Activated CD4-positive, alpha-beta T cell treated with anti-CD3 and anti-CD28 coated beads, Interleukin-2, amount 50 U/mL, for 4 hours (primary cell): ENCODE results near the gene NUMB.

Experiments
- DNase-seq, 2 experiments: peaks; one replicate each; pipeline ENCODE4 v3.0.0-alpha.2; 2020

Gene NUMB

DNA sequence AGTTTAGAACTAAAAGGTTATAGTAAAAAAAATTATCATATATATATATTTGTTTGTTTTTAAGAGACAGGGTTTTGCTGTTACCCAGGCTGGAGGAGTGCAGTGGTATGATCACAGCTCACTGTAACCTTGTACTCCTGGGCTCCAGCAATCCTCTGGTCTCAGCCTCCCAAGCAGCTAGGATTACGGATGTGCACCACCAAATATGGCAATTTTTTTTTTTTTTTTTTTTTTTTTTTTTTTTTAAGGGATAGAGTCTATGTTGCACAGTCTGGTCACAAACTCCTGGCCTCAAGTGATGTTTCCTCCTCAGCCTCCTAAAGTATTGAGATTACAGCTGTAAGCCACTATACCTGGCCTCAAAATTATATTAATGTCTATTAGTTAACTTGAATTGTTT is 172.4 kb downstream of the NUMB start:
- DNase-seq: no peak

DNA sequence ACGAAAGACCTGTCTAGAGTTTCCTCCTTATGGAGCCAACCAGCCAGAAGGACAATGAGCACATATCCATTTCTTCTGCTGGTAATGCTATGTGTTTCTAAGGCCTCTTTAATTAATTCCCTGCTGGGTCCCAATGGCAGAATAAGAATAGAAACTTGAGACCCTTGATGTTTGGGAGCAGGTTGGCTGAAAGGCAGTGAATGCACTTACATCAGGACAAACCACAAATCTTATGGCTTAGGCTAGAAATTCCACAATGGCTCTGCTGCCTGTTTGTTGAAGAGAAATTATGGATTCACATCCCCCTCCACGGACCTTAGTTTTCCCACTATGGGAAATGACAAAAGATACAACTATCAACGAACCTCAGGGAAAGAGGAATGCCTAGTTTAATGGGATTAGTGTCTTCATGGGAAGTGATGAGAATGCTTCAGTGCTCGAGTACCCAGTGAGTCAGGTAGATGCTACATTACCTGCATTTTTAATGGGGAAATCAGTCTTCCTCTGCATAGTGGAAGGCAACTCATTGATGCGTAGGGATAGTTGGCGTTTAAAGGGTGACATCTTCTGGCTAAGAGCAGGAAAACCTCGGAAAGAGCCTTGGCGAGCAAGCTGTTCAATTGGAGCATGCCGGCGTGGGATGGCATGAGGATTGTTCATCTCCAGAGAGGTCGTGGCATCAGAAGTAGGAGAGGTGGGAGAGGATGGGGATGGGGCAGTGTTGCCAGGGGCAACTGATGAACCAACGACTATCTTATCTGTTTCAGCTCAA is 174.6 kb downstream of the NUMB start:
- DNase-seq: no peak

DNA sequence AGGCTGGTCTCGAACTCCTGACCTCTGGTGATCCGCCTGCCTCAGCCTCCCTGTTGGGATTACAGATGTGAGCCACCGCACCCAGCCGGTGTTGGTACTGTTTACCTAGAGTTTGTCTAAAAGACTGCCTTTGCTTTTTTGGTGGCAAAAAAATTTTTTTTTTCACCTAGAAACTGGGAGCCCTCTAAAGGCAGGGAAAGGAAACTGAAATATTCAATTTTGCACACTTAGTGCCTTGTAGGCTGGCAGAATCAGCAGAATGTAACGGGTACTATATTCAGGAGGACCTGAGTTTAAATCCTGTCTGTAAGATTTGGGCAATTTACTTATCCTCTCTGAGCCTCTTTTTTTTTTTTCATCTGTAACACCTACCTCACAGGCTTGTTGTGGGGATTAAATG is 177.4 kb downstream of the NUMB start:
- no peak for DNase-seq

DNA sequence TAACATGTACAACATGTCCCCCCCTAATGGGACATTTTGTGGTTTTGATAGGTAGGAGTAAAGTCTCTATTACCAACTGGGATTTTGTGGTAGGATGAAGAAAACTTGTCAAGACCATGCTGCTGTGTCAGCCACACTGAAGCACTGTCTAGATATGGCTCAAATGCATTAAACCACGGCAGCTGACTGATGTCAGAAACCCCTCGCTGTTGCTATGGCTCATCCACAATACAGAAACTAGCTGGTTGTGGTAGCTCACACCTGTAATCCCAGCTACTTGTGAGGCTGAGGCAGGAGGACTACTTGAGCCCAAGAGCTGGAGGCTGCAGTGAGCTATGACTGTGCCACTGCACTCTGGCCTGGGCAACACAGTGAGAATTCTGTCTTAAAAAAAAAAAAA is 181.0 kb downstream of the NUMB start:
- DNase-seq: no peak

DNA sequence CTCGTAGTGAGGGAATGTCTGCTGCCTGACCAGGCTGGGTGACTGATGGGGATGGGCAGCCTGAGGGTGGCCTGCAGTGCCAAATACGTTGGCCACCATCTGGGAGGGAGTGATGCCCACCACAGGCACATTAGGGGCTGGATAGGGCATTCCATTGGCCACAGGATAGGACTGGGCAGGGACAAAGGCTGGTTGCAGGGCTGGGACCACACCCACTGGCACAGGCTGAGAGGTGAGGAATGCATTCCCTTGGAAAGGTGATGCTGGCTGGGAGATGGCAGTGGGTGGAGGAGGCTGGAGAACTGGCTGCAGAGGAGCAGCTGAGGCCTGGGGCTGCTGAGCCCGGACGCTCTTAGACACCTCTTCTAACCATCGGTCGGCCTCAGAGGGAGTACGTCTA is 181.5 kb downstream of the NUMB start:
- no peak for DNase-seq

DNA sequence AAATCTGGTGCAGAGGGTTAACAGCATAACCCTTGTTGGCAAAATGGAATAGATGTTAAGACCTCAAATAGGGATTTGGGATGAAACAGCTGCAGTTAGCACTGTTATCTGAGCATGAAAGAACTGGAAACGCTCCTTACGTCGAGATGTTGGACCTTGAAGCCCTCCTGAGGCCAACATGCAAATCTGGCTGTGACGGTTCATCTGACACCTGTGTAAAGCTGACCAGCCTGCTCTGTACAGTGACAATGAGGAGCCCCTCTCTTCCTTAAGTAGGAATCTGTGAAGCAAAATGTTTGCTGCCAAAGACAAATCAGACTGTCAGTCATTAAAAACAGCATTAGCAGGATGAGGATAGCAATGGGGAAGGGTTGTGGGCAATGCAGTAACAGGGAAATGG is 184.5 kb downstream of the NUMB start:
- DNase-seq: no peak

DNA sequence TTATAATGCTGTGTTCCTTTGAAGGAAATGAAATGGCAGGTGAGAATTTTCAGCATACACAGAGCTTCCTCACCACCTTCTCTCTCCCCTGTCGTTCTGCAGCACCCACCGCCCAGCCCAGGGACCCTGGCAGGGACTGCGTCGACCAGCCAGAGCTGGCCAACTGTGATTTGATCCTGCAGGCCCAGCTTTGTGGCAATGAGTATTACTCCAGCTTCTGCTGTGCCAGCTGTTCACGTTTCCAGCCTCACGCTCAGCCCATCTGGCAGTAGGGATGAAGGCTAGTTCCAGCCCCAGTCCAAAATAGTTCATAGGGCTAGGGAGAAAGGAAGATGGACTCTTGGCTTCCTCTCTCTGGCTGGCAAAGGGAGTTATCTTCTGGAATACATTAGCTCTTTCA is 186.0 kb downstream of the NUMB start:
- no peak for DNase-seq

DNA sequence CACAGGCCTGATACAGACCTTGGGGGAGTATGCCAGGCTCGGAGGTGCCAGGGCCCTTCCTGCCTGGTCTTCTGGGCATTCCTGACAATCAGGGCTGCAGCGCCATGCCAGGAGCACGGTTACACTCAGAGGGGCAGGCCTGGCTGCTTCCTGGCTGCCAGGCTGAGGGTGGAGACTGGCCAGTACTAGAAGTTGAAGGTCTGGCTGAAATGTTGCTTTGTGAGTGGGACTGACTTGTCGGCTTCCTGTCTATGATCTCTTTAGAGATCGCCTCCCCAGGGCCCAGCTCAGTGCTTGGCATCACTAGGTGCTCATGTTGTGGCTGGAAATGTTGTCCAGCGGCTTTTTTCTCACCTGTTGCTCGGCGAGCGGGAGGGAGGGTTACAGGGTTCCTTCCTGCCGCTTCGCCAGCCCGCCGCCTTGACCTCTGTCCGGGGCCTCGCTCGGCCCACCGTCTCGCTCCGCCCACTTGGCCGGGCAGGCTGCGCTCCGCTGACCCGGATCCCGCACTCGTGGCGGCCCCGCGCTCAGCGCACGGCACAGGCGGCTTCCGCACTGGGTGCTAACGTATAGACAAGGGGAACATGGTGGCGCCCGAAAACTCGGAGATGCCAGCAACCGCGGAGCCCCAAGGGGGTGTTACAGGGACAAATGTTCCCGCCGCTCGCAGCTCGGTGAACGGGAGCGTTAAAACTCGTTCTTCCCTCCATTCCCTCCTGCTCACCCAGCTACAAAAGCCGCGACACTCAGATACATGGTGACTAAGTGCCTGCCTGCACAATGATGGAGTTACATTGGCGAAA is 188.4 kb downstream of the NUMB start:
- no peak for DNase-seq

DNA sequence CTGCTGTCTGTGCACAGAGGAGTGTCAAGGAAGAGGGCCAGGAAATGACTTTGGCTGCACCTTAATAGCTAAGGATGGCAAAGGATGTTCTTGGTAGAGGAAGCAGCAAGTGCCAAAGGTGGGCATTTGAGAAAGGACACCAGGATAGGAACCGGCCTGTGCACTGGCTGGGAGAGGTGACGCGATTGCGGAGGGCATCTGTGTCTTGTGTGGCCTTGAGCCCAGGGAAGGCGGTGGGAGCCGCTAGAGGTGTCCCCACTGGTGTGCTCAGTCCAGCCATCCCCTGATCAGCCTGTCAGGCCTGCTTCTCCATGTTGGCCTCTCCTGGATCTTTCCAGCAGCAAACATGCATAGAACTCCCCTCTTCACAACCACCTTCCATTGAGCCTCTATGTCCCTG is 190.9 kb downstream of the NUMB start:
- DNase-seq: no peak

DNA sequence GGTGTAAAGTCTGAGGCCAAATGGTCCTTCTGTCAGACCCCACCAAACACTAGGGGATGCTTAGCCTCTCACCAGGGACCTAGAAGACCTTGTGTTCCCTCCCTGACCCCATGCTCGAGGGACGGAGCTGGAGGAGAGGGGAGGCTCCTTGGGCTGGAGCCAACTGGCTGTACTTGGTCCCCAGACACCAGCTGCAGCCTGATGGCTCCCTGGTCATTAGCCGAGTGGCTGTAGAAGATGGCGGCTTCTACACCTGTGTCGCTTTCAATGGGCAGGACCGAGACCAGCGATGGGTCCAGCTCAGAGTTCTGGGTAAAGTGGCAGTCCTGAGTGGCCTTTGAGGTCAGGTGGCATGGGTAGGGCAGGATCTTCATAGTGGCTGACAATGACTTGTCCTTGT is 192.0 kb downstream of the NUMB start:
- no peak for DNase-seq

DNA sequence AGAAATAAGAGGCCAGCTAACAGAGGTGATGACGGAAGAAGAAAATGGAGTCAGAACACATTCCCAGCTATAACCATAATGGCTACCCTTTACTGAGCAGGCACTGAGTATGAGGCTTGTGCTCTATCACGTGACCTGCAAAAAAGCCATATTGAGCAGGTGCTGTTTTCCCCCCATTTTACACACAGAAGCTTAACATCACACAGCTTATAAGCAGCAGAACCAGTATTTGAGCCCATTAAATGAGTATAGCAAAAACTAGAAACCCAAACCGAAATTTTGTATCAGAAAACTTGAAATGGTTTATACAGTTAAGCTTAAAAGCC is 192.7 kb downstream of the NUMB start:
- DNase-seq: no peak

DNA sequence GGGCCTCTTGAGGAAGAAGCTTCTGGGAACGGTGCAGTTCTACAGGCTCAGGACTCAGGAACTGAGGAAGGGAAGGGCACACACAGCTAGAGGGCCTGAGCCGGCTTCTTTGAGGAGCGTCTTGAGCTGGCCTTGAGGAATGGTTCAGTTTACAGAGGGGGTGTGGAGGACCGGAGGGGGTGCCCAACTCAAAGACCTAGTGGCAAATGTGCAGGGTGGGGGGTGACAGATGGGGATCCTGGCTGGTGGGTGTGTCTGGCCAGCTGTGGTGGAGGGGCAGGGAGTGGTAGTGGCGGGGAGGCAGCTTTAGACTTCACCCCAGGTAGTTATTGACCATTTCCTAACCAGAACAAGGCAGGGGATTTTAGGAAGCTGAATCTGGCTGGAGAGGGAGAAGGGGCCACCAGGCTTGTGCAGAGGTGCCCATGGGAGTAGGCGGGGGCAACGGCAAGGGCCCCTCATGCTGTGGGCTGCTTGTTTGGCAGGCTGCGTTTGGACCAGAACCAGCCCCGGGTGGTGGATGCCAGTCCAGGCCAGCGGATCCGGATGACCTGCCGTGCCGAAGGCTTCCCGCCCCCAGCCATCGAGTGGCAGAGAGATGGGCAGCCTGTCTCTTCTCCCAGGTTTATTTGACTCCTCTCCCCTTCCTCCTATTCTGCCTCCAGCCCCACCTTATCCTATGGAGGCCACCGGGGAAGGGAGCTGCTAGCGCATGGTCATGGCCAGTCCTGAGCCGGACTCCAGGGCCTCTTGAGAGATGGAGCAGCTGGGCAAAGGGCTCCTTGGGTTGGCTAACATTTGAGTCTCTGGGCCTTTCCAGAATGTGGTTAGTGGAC is 193.2 kb downstream of the NUMB start:
- DNase-seq: no peak

DNA sequence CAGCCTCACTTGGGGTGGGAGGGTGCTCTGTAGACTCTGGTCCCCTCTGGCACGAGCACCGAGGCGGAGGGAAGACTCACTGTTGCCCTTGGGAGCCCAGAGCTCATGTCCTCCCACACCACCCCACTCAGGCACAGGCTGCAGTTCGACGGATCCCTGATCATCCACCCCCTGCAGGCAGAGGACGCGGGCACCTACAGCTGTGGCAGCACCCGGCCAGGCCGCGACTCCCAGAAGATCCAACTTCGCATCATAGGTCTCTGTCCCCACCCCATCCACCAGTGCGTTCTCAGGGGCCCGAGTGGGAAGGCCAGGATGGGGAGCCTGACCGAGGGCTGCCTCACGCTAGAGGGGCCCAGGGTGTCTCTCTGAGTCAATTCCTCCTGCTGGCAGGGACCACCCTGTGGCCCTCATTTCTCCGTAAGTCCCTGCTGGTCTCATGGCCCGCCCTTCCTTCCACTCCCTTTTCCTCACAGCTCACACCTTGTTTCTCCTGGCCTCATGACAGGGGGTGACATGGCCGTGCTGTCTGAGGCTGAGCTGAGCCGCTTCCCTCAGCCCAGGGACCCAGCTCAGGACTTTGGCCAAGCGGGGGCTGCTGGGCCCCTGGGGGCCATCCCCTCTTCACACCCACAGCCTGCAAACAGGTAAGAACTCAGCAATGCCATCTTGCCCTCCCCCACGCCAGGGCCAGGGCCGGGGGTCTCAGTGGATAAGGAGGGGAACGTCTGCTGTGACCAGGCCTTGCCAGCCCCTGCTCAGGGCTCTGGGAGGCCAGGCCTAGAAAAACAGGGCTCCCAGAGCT is 194.1 kb downstream of the NUMB start:
- DNase-seq: no peak

DNA sequence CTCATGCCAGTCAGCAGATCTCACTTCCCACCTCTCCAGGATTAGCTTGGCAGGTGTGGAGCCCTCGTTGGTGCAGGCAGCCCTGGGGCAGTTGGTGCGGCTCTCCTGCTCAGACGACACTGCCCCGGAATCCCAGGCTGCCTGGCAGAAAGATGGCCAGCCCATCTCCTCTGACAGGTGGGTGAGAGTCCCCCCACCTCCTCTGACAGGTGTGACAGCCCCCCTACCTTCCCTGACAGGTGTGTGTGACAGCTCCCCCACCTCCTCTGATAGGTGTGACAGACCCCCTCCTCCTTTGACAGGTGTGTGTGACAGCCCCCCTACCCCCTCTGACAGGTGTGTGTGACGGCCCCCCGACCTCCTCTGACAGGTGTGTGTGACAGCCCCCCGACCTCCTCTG is 194.7 kb downstream of the NUMB start:
- no peak for DNase-seq

DNA sequence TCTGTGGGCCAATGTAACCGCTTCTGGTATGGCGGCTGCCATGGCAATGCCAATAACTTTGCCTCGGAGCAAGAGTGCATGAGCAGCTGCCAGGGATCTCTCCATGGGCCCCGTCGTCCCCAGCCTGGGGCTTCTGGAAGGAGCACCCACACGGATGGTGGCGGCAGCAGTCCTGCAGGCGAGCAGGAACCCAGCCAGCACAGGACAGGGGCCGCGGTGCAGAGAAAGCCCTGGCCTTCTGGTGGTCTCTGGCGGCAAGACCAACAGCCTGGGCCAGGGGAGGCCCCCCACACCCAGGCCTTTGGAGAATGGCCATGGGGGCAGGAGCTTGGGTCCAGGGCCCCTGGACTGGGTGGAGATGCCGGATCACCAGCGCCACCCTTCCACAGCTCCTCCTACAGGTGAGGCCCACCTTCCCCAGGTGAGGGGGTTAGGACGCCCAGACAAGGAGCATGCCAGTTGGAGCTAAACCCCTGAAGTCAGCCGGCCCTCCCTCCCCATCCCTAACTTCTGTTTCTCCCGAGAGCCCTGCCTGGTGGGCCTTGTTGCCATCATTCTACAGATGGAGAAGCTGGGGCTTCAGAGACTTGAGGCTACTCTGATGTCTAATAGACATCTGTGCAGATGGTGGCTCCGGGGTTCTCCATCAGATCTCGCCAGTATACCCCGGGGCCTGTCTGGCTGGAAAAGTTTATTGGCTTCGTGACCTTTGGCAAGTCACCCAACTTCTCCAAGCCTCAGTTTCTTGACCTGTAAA is 195.7 kb downstream of the NUMB start:
- no peak for DNase-seq

DNA sequence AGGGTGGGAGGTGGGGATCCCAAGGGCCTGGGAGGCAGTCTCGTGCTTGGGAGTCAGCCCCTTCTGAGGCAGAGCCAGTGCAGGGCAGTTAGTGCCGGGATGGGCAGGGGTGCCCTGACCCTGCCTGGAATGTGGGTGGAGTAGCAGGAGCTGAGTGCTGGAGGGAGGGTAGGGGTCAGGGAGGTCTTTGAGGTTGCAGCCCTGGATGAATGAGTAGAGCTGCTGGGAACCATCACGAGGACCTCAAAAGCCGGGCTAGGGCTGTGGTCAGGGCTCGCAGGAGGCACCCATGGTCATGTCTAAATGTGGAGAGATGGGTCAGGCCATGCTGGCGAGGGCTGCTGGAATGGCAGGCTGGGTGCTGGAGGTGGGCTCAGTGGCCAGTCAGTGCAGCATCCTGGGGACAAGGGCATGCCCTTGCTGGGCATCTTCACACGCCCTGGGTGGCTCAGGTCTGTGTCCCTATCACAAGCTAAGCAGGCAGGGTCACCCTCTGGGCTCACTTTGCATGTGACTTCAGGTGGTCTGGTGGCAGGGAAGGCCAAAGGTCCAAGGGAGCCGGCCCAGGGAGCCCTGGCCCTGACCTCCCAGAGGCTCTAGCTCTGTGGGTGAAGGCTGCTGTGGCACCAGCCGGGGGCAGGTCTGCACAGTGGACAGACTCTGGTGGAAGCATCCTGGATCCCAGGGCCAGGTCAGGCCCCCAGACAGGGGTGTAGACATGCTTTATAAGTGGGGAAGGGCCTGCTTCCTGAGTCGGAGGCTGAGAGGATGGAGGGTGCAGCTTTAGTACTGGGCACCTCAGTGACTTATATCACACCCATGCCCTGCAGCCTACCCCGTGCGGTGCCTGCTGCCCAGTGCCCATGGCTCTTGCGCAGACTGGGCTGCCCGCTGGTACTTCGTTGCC is 196.6 kb downstream of the NUMB start:
- DNase-seq: no peak

DNA sequence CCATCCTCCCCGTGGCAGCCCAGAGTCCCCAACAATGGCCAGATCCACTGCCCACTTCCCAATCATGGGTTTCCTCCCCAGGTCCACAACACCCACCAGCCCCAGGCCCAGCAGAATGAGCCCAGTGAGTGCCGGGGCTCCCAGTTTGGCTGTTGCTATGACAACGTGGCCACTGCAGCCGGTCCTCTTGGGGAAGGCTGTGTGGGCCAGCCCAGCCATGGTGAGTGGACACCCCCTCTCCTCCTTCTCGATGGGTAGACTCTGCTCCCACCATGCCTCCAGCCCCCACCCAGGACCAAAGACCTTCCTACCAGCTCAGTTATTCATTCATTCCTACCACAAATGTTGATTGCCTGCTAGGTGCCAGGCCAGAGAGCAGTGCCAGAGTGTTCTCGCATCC is 197.3 kb downstream of the NUMB start:
- no peak for DNase-seq

DNA sequence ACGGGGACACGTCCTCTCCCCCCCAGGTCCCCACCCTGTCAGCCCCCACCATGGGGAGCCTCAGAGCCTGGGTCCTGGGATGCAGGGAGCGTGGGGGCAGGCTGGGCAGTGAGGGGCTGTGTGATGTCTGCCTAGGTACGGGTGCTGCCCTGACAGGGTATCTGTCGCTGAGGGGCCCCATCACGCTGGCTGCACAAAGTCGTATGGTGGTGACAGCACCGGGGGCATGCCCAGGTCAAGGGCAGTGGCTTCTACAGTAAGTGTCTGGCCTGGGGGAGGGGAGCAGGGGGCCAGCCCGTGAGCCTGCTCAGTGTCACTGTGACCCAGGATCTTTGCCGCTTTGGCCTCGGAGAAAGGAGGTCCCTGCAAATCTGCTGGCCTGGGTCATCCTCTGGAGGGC is 197.8 kb downstream of the NUMB start:
- no peak for DNase-seq

DNA sequence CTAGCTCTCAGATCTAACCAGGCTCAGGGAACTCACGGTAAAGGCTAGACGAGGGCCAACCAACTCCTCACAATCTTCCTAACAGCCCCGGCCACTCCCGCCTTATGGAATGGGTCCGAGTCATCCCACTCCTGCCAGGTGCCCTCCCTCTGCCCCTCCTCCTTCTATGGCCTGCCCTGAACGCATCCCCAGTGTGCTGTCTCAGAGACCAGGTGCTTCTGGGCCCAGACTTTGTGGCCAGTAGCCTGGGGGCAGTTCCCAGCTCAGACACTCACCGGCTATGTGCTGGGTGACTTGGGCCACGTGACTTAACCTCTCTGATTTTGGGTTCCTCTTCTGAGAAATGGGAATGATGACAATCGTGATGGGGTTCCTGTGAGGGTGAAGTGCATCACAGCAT is 198.5 kb downstream of the NUMB start:
- DNase-seq: no peak

DNA sequence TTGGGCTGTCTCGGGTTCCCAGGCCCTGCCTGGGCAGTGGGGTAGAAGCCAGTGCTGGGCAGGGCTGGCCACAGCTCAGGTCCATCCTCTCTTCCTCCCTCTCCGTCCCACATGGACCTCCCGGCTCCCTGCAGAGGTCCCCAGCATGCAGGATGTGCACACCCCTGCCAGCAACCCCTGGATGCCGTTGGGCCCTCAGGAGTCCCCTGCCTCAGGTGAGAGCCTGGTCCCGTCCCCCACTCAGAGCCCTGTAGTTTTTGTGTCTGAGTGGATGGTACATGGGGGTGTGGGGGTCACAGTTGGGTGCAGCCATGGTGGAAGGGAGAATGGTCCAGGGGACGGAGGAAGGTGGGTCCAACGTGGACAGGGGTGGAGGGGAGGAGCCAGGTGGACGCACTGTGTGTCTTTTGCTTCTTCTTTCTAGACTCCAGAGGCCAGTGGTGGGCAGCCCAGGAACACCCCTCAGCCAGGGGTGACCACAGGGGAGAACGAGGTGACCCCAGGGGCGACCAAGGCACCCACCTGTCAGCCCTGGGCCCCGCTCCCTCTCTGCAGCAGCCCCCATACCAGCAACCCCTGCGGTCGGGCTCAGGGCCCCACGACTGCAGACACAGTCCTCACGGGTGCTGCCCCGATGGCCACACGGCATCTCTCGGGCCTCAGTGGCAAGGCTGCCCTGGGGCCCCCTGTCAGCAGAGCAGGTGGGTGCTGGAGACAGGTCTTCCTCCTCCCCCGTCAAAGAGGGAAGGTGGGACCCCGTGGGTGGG is 199.3 kb downstream of the NUMB start:
- no peak for DNase-seq
